GM21390 (cell line): Measurements from ENCODE around the gene ATG16L2.
"Not testable (repeated sequence)": the region's sequence is repeated elsewhere in the genome, so short reads cannot be mapped to it uniquely, and the experiment has no call there.

ENCODE experiments used
- ATAC-seq: cut with Tn5 transposase; IDR thresholded peaks from one replicate; pipeline ENCODE4 v1.9.1; 2021; ENCODE audit not compliant: unreplicated experiment

The ATG16L2 gene

GRCh38 chr11:72798361-72798760 is 15.8 kb upstream of the ATG16L2 start:
- no peak for ATAC-seq

- ATAC-seq: no peak
Observed at GRCh38 chr11:72799441-72799840, 14.8 kb upstream of the ATG16L2 start.

GRCh38 chr11:72802822-72803221 is 11.4 kb upstream of the ATG16L2 start:
- ATAC-seq: no peak

- ATAC-seq: no peak
Observed at GRCh38 chr11:72805216-72805615, 9.0 kb upstream of the ATG16L2 start.

- ATAC-seq: not testable (repeated sequence)
Observed at GRCh38 chr11:72806378-72806777, 7.8 kb upstream of the ATG16L2 start.

GRCh38 chr11:72807021-72807693 is 7.1 kb upstream of the ATG16L2 start:
- ATAC-seq: no peak

GRCh38 chr11:72807792-72808191 is 6.4 kb upstream of the ATG16L2 start:
- ATAC-seq: no peak

- ATAC-seq: no peak
Observed at GRCh38 chr11:72808331-72808798, 5.8 kb upstream of the ATG16L2 start.

- not testable (repeated sequence) for ATAC-seq
Observed at GRCh38 chr11:72811686-72812085, 2.5 kb upstream of the ATG16L2 start.

- no peak for ATAC-seq
Observed at GRCh38 chr11:72812604-72812966, 1.6 kb upstream of the ATG16L2 start.

- ATAC-seq: peak; percentile 36
Observed at GRCh38 chr11:72812967-72813739, 1.1 kb upstream of the ATG16L2 start.

GRCh38 chr11:72813740-72814285 is 398 bp upstream of the ATG16L2 start:
- peak; percentile 46 for ATAC-seq

- ATAC-seq: peak; percentile 1
Observed at GRCh38 chr11:72815110-72815618, 953 bp downstream of the ATG16L2 start.

- no peak for ATAC-seq
Observed at GRCh38 chr11:72816404-72816990, 2.3 kb downstream of the ATG16L2 start.

- ATAC-seq: no peak
Observed at GRCh38 chr11:72817966-72818365, 3.8 kb downstream of the ATG16L2 start.

- no peak for ATAC-seq
Observed at GRCh38 chr11:72818971-72819370, 4.8 kb downstream of the ATG16L2 start.

- ATAC-seq: no peak
Observed at GRCh38 chr11:72820439-72821139, 6.4 kb downstream of the ATG16L2 start.

GRCh38 chr11:72821221-72821919 is 7.2 kb downstream of the ATG16L2 start:
- no peak for ATAC-seq

GRCh38 chr11:72821920-72822799 is 7.9 kb downstream of the ATG16L2 start:
- ATAC-seq: no peak
